Stomach (tissue), 4 donors: ENCODE results near the gene TMEM256.

Experiments used
- EP300 ChIP-seq: sonication (generic); formaldehyde crosslinking; IDR thresholded peaks from one replicate; pipeline ENCODE4 v1.6.1; 2017; ENCODE audit warnings: antibody characterized with exemption
- POLR2A ChIP-seq, 4 donors: fragments of 450-650 bp; IDR thresholded peaks; one replicate each; pipeline ENCODE4 v1.6.1; 2016; ENCODE audit warnings: antibody characterized with exemption in 4 of 4, control low read depth in 2 of 4, mild to moderate bottlenecking in 1 of 4, moderate library complexity in 1 of 4
- POLR2AphosphoS5 ChIP-seq, 3 donors: sonication (generic); formaldehyde crosslinking; IDR thresholded peaks; one replicate each; pipeline ENCODE4 v1.6.1; 2016; ENCODE audit warnings: antibody characterized with exemption in 3 of 3
- TF ChIP-seq, protein P1 (sequence below), 7 experiments: fragments of 450-650 bp in 4 of 7; fragments of 200-600 bp in 3 of 7; sonication (generic) in 3 of 7; IDR thresholded peaks; one replicate each; pipeline ENCODE4 v1.5.1; 2016 to 2019; ENCODE audit warnings: antibody characterized with exemption in 7 of 7, control low read depth in 2 of 7, mild to moderate bottlenecking in 1 of 7

GRCh38 chr17:7374353-7374752 lies 29.5 kb downstream of the TMEM256 start:
- TF ChIP-seq, protein P1, sequence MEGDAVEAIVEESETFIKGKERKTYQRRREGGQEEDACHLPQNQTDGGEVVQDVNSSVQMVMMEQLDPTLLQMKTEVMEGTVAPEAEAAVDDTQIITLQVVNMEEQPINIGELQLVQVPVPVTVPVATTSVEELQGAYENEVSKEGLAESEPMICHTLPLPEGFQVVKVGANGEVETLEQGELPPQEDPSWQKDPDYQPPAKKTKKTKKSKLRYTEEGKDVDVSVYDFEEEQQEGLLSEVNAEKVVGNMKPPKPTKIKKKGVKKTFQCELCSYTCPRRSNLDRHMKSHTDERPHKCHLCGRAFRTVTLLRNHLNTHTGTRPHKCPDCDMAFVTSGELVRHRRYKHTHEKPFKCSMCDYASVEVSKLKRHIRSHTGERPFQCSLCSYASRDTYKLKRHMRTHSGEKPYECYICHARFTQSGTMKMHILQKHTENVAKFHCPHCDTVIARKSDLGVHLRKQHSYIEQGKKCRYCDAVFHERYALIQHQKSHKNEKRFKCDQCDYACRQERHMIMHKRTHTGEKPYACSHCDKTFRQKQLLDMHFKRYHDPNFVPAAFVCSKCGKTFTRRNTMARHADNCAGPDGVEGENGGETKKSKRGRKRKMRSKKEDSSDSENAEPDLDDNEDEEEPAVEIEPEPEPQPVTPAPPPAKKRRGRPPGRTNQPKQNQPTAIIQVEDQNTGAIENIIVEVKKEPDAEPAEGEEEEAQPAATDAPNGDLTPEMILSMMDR (IDR thresholded peaks at IDR 0.05): no peak
- TF ChIP-seq POLR2AphosphoS5 (IDR thresholded peaks at IDR 0.05) (no peak), EP300 (no peak), POLR2A (IDR thresholded peaks at IDR 0.05) (no peak)
